Chondrocyte (in vitro differentiated cells): ENCODE measurements around the gene SSH2. TPM values are rescaled to one million over a fixed set of nuclear protein-coding genes. Genes with fewer than 3 reads are reported as not detected.

Source experiments
- DNase-seq: peaks from one replicate; pipeline ENCODE4 v3.0.0; 2021; ENCODE audit warnings: mixed read lengths, low spot score
- H3K27ac Mint-ChIP-seq: one replicate; pipeline ENCODE4 v1.8.0; 2021; ENCODE audit warnings: mild to moderate bottlenecking, moderate library complexity, mixed read lengths; ENCODE audit not compliant: unreplicated experiment
- H3K27me3 Mint-ChIP-seq: 2 replicates; pipeline ENCODE4 v1.8.0; 2021; ENCODE audit warnings: low read depth, mixed read lengths
- H3K36me3 Mint-ChIP-seq: 2 replicates; pipeline ENCODE4 v1.8.0; 2021; ENCODE audit warnings: low read depth, mixed read lengths
- H3K4me1 Mint-ChIP-seq: 2 replicates; pipeline ENCODE4 v1.8.0; 2021; ENCODE audit warnings: low read depth, mild to moderate bottlenecking, mixed read lengths
- H3K4me3 Mint-ChIP-seq: one replicate; pipeline ENCODE4 v1.8.0; 2021; ENCODE audit warnings: mild to moderate bottlenecking, moderate library complexity, mixed read lengths; ENCODE audit not compliant: unreplicated experiment
- H3K9me3 Mint-ChIP-seq: 2 replicates; pipeline ENCODE4 v1.8.0; 2021; ENCODE audit warnings: low read depth, mixed read lengths
- CTCF ChIP-seq: fragments of 200-600 bp; sonication (generic); IDR thresholded peaks from 2 replicates; pipeline ENCODE4 v1.5.0; 2021; ENCODE audit warnings: antibody characterized with exemption, mild to moderate bottlenecking, moderate library complexity
- total RNA-seq: library from RNA; stranded (reverse); gene quantifications from 3 replicates; pipeline ENCODE4 v1.2.1, GENCODE V29; 2021

SSH2 gene
- total RNA-seq, 1 donor from 2014 or later = 14.1 TPM

- Mint-ChIP-seq H3K9me3 (no peaks in the 10 kb centered on the region), H3K4me3 (no peak overlapping the region), H3K4me1 (peaks cover 31% of the 10 kb centered on the region), H3K27ac (no peak overlapping the region), H3K36me3 (peaks cover 14% of the 10 kb centered on the region), H3K27me3 (no peaks in the 10 kb centered on the region)
- TF ChIP-seq CTCF = no peak
- DNase-seq = peak; percentile 74
Observed at GRCh38 chr17:29581583-29582253, 348.3 kb downstream of the SSH2 start.

DNA sequence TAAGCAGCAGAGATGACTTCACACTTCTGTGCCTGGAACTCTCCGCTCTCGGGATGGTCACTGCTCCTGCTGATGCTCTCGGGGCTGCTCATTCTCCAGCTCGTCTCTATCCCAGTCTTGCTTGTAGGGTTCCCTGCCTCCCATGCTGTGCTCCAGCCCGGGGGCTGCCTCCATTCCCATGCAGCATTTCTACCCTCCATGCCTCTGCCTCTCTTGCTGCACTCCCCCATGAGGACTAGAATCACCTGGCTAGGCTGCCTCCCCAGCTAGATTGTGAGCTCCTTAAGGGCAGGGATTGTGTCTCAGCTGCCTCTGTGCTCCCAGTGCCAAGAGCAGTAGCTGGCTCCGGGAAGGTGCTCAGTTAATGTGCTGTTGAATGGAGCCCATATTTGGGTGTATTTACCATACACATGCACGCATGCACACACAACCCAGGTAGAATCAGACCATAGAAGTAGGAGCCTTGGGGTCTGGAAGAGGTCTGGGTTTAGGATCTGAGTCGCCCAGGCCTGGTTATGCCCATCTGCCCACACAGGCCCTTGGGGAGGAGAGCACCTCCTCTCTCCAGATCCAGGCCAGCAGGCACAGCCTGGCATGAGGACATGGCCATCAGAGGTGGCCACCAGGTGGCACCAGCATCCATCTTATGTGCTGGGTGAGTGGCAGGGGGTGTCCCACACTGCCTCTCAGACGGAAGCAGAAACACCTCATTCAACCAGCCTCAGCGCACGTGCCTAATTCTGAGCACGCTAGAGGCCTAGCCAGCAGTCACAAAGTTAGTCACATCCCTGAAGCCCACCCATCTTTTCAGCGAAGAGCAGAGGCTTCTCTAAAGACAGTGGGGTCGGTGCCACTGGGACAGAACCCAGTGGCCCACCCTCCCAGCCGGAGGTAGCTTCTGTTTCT is 349.9 kb downstream of the SSH2 start:
- DNase-seq = peak; percentile 95
- Mint-ChIP-seq H3K4me1 (peaks cover 19% of the 10 kb centered on the region), H3K4me3 (no peak overlapping the region), H3K36me3 (peaks cover 16% of the 10 kb centered on the region), H3K9me3 (no peaks in the 10 kb centered on the region), H3K27me3 (no peaks in the 10 kb centered on the region), H3K27ac (peak overlapping the region; percentile 27)
- TF ChIP-seq CTCF = peak; percentile 95

GRCh38 chr17:29578626-29579485 is 351.2 kb downstream of the SSH2 start:
- H3K27me3 Mint-ChIP-seq = no peaks in the 10 kb centered on the region
- H3K4me3 Mint-ChIP-seq = no peak overlapping the region
- H3K27ac Mint-ChIP-seq = no peak overlapping the region
- no peak for TF ChIP-seq CTCF
- H3K9me3 Mint-ChIP-seq = no peaks in the 10 kb centered on the region
- DNase-seq = no peak
- peaks cover 18% of the 10 kb centered on the region for H3K36me3 Mint-ChIP-seq
- peaks cover 6% of the 10 kb centered on the region for H3K4me1 Mint-ChIP-seq

- Mint-ChIP-seq H3K36me3 (peaks cover 18% of the 10 kb centered on the region), H3K9me3 (no peaks in the 10 kb centered on the region), H3K27ac (no peak overlapping the region), H3K4me3 (no peak overlapping the region), H3K27me3 (no peaks in the 10 kb centered on the region), H3K4me1 (peaks cover 10% of the 10 kb centered on the region)
- no peak for DNase-seq
- no peak for TF ChIP-seq CTCF
Observed at GRCh38 chr17:29577385-29578211, 352.4 kb downstream of the SSH2 start.
